ENCODE results near the gene NFIA. TPM values are rescaled to one million over a fixed set of nuclear protein-coding genes. Genes with fewer than 3 reads are reported as not detected.
A peak's percentile ranks its signal among the peaks of the same experiment; 100 is the strongest.

Gene NFIA
- total and polyA plus RNA-seq, 9 of the 15 experiments (the other 6 are each of a cell fraction or from before 2014, with no cell fraction given) = 5.3 to 24.9 (median 9.8) TPM

GRCh38 chr1:61104220-61104671, 21.9 kb downstream of the NFIA start (continued):
- peak; percentile 53 for TF ChIP-seq PBX2 (CRISPR knock-in tag; IDR thresholded peaks at IDR 0.05; ENCODE audit: low read depth)
- peak; percentile 76 for TF ChIP-seq PBX2 (tag; conservative IDR thresholded peaks at IDR 0.05; ENCODE audit: low read depth)
- no peak for TF ChIP-seq ZBTB9 (CRISPR knock-in tag; IDR thresholded peaks at IDR 0.05)
- peak; percentile 53 for TF ChIP-seq ARID1B (IDR thresholded peaks at IDR 0.05)
- peak; percentile 91 for TF ChIP-seq MEIS2 (IDR thresholded peaks at IDR 0.05; ENCODE audit: partially characterized antibody)
- TF ChIP-seq NFE2L1 (tag; IDR thresholded peaks at IDR 0.05; ENCODE audit: borderline replicate concordance, low read depth) = no peak
- TF ChIP-seq SMAD3 (CRISPR knock-in tag; conservative IDR thresholded peaks at IDR 0.05) = no peak
- TF ChIP-seq EHMT2 (IDR thresholded peaks at IDR 0.05) = no peak
- TF ChIP-seq MCM7 (IDR thresholded peaks at IDR 0.05) = no peak
- 0 out of 4 replicates have a peak, but pooled peaks of 1 of the 2 experiments have one; percentile 7 for TF ChIP-seq FOXK2 (conservative IDR thresholded peaks at IDR 0.05 in 1 of 2, IDR thresholded peaks at IDR 0.05 in 1 of 2; ENCODE audit: low read depth in 2 of 2)
- TF ChIP-seq PKNOX1 (IDR thresholded peaks at IDR 0.05) = peak; percentile 96
- no peak for TF ChIP-seq LEF1 (IDR thresholded peaks at IDR 0.05)
- TF ChIP-seq NCOA6 (IDR thresholded peaks at IDR 0.05) = no peak
- TF ChIP-seq XRCC3 (IDR thresholded peaks at IDR 0.05) = no peak
- TF ChIP-seq NR2F6 (CRISPR knock-in tag; IDR thresholded peaks at IDR 0.05) = no peak
